ENCODE results near the gene PDAP1.

- no peak for TF ChIP-seq CTCF (IDR thresholded peaks at IDR 0.05)
- TF ChIP-seq POLR2A (IDR thresholded peaks at IDR 0.05): no peak
These were observed 40.9 kb upstream of the PDAP1 start for GRCh38 chr7:99449326-99449725.
